ENCODE measurements around the gene RNPEPL1. TPM values are rescaled to one million over a fixed set of nuclear protein-coding genes. Genes with fewer than 3 reads are reported as not detected.

RNPEPL1 gene
- total RNA-seq, 1 experiment from 2014 or later: 22.6 TPM

Other genes starting within 250 kb of the RNPEPL1 start
- 39.9 and 45.2 TPM in 2 replicates for gene GPC1, start 132.8 kb upstream of the RNPEPL1 start, total RNA-seq (2022)
- gene ANKMY1, start 10.5 kb upstream of the RNPEPL1 start, total RNA-seq (2022): 12.2 and 16.6 TPM in 2 replicates
- 2.2 and 2.3 TPM in 2 replicates for gene DUSP28, start 8.1 kb upstream of the RNPEPL1 start, total RNA-seq (2022)
- gene CAPN10, start 18.2 kb downstream of the RNPEPL1 start, total RNA-seq (2022): 27.8 and 30.9 TPM in 2 replicates
- 21.3 and 21.5 TPM in 2 replicates for gene GPR35, start 57.0 kb downstream of the RNPEPL1 start, total RNA-seq (2022)
- gene AQP12B, start 114.4 kb downstream of the RNPEPL1 start, total RNA-seq (2022): not detected in 2 replicates
- not detected in 2 replicates for gene AQP12A, start 123.4 kb downstream of the RNPEPL1 start, total RNA-seq (2022)